GDM1 (cell line): ENCODE data around the gene SCN7A.
"Not testable (repeated sequence)": the region's sequence is repeated elsewhere in the genome, so short reads cannot be mapped to it uniquely, and the experiment has no call there.

Source experiments
- DNase-seq: peaks from one replicate; lab custom pipeline; 2025; lab: John Stamatoyannopoulos, UW

Gene SCN7A

GRCh38 chr2:166454006-166454595, 39.9 kb downstream of the SCN7A start:
- no peak for DNase-seq

GRCh38 chr2:166451468-166451867, 42.6 kb downstream of the SCN7A start:
- no peak for DNase-seq

- DNase-seq = no peak
Measured at GRCh38 chr2:166449439-166449838, 44.6 kb downstream of the SCN7A start.

- no peak for DNase-seq
Measured at GRCh38 chr2:166448106-166448505, 45.9 kb downstream of the SCN7A start.

GRCh38 chr2:166444306-166444705, 49.7 kb downstream of the SCN7A start:
- no peak for DNase-seq

GRCh38 chr2:166440313-166440712, 53.7 kb downstream of the SCN7A start:
- no peak for DNase-seq

GRCh38 chr2:166439078-166439477, 55.0 kb downstream of the SCN7A start:
- no peak for DNase-seq

GRCh38 chr2:166436976-166437375, 57.1 kb downstream of the SCN7A start:
- DNase-seq = no peak

- no peak for DNase-seq
Measured at GRCh38 chr2:166436189-166436588, 57.9 kb downstream of the SCN7A start.

GRCh38 chr2:166434491-166434890, 59.6 kb downstream of the SCN7A start:
- DNase-seq = no peak

- DNase-seq = no peak
Measured at GRCh38 chr2:166433457-166433856, 60.6 kb downstream of the SCN7A start.

- DNase-seq = no peak
Measured at GRCh38 chr2:166432331-166432730, 61.7 kb downstream of the SCN7A start.

- DNase-seq = no peak
Measured at GRCh38 chr2:166424841-166425240, 69.2 kb downstream of the SCN7A start.

- no peak for DNase-seq
Measured at GRCh38 chr2:166419616-166419934, 74.5 kb downstream of the SCN7A start.

- DNase-seq = no peak
Measured at GRCh38 chr2:166418853-166419615, 75.0 kb downstream of the SCN7A start.

- DNase-seq = no peak
Measured at GRCh38 chr2:166417669-166418068, 76.4 kb downstream of the SCN7A start.

- no peak for DNase-seq
Measured at GRCh38 chr2:166413255-166413654, 80.8 kb downstream of the SCN7A start.

GRCh38 chr2:166411473-166412230, 82.4 kb downstream of the SCN7A start:
- DNase-seq = no peak

- DNase-seq = no peak
Measured at GRCh38 chr2:166410828-166411472, 83.1 kb downstream of the SCN7A start.

- DNase-seq = not testable (repeated sequence)
Measured at GRCh38 chr2:166407746-166408145, 86.3 kb downstream of the SCN7A start.

- DNase-seq = no peak
Measured at GRCh38 chr2:166406374-166406773, 87.7 kb downstream of the SCN7A start.

GRCh38 chr2:166405569-166405926, 88.5 kb downstream of the SCN7A start:
- DNase-seq = no peak
